Ovary (tissue), 9 donors: ENCODE results near the gene COL7A1. TPM values are rescaled to one million over a fixed set of nuclear protein-coding genes. Genes with fewer than 3 reads are reported as not detected.
A peak's percentile ranks its signal among the peaks of the same experiment; 100 is the strongest.
"Not testable (repeated sequence)": the region's sequence is repeated elsewhere in the genome, so short reads cannot be mapped to it uniquely, and the experiment has no call there.

Experiments used
- DNase-seq, 5 donors: peaks; one replicate each; pipeline ENCODE4 v3.0.0-alpha.2; 2019 to 2020
- H3K27ac ChIP-seq, 2 donors: fragments of 200-600 bp; one replicate each; pipeline versions ENCODE4 v1.5.1 to v1.8.0; 2019 to 2022
- H3K27me3 ChIP-seq: fragments of 200-600 bp; one replicate; pipeline ENCODE4 v1.8.0; 2022
- H3K36me3 ChIP-seq: fragments of 200-600 bp; sonication (generic); one replicate; pipeline ENCODE4 v1.5.1; 2019
- H3K4me1 ChIP-seq: one replicate; pipeline ENCODE4 v1.8.1; 2013; ENCODE audit warnings: mild to moderate bottlenecking, moderate library complexity; ENCODE audit not compliant: insufficient read depth
- H3K4me3 ChIP-seq: fragments of 200-600 bp; sonication (generic); one replicate; pipeline ENCODE4 v1.5.1; 2017
- H3K9me3 ChIP-seq, 2 donors: fragments of 200-600 bp in 1 of 2; sonication (generic) in 1 of 2; one replicate each; pipeline versions ENCODE4 v1.5.1 to v1.8.1; 2013 to 2019; ENCODE audit warnings: mild to moderate bottlenecking in 1 of 2, moderate library complexity in 1 of 2
- CTCF ChIP-seq, 3 donors: fragments of 450-650 bp in 2 of 3; fragments of 200-600 bp in 1 of 3; IDR thresholded peaks; one replicate each; pipeline versions ENCODE4 v1.5.1 to v1.8.0; 2016 to 2022; ENCODE audit warnings: antibody characterized with exemption in 3 of 3, mild to moderate bottlenecking in 1 of 3
- EP300 ChIP-seq: sonication (generic); formaldehyde crosslinking; IDR thresholded peaks from one replicate; pipeline ENCODE4 v1.6.1; 2017; ENCODE audit warnings: antibody characterized with exemption
- POLR2A ChIP-seq: fragments of 450-650 bp; IDR thresholded peaks from one replicate; pipeline ENCODE4 v1.6.1; 2017; ENCODE audit warnings: antibody characterized with exemption, mild to moderate bottlenecking, moderate library complexity
- WGBS, 3 donors: extraction: QIAGEN DNeasy Blood & Tissue Kit in 1 of 3; methylation state at CpG; one replicate each; pipeline versions ENCODE4 v1.1.5 to v1.1.7; 2013 to 2017; 5-methylcytosine and 5-hydroxymethylcytosine counted together
- intact Hi-C, 4 donors: fragments of 100-400 bp; cut with DNase I; formaldehyde crosslinking; loops; one replicate each; pipeline versions ENCODE4 v1.11.0 to v1.15.1; 2022 to 2023
- polyA plus RNA-seq, 2 donors: library from polyadenylated mRNA; stranded (reverse); fragments of 200-250 nt in 1 of 2; fragments of 350-450 nt in 1 of 2; fragmentation: Illumina TruSeq in 1 of 2; extraction: RNeasy Lipid Tissue Mini Kit (QIAGEN cat#74804) in 1 of 2; gene quantifications; one replicate each; pipeline ENCODE4 v1.2.3, GENCODE V29; 2013 to 2014
- total RNA-seq, 7 donors: library from RNA; depleted of rRNA in 2 of 7; stranded (reverse); fragments of >200 nt in 2 of 7; fragmentation: NEBNext Ultra II Directional in 3 of 7; extraction: Animal tissue kit (Norgen Biotek cat#: 25700) in 3 of 7; gene quantifications; one replicate each; pipeline versions ENCODE4 v1.1.0 to v1.2.4, GENCODE V29; 2016 to 2023
- donor health status: DM: no; HTN: no; CAD: no; lungs with moderate emphysema.
- donor health status: DM: no; HTN: no; CAD: no.
- donor health status: Bipolar disorder and iron deficiency.
- donor health status: DM: yes; HTN: yes; CAD: no.
- donor health status: DM: no; HTN: no; CAD: no.
- donor health status: DM: yes; HTN: yes; CAD: no.

Gene COL7A1
- total and polyA plus RNA-seq, 9 donors: 1.1 to 18.4 (median 8.3) TPM

GRCh38 chr3:48552111-48552951 is 42.8 kb downstream of the COL7A1 start:
- no peaks in the 10 kb centered on the region for H3K36me3 ChIP-seq
- 75 to 80% (median 75%) methylated on average over 14 of the region's 14 CpGs for WGBS, 3 donors

GRCh38 chr3:48551651-48552050 is 43.5 kb downstream of the COL7A1 start:
- not testable (repeated sequence) for DNase-seq, H3K4me3 ChIP-seq, H3K9me3 ChIP-seq, H3K4me1 ChIP-seq, H3K27me3 ChIP-seq, H3K27ac ChIP-seq, H3K36me3 ChIP-seq
- 91 to 95% (median 92%) methylated on average over 7 of the region's 7 CpGs for WGBS, 3 donors
- intact Hi-C loops: loop anchor here in 3 of 4 donors (2.0 to 10.0 kb wide), 6 partner anchors 87 to 279 kb away; no protein-coding TSS in a partner anchor

More at GRCh38 chr3:48552111-48552951, 42.8 kb downstream of the COL7A1 start:
- intact Hi-C loops: loop anchor here in 3 of 4 donors (2.0 to 10.0 kb wide), 6 partner anchors 88 to 280 kb away; no protein-coding TSS in a partner anchor
- Histone ChIP-seq H3K4me3 (no peak overlapping the region), H3K9me3 (no peaks in the 10 kb centered on the region), H3K27me3 (no peaks in the 10 kb centered on the region), H3K27ac (no peak overlapping the region), H3K4me1 (peaks cover 3% of the 10 kb centered on the region)
- TF ChIP-seq EP300: no peak
- DNase-seq: no peak

- Histone ChIP-seq H3K36me3 (no peaks in the 10 kb centered on the region), H3K4me3 (no peak overlapping the region), H3K9me3 (no peaks in the 10 kb centered on the region), H3K27me3 (no peaks in the 10 kb centered on the region), H3K27ac (no peak overlapping the region), H3K4me1 (no peaks in the 10 kb centered on the region)
- intact Hi-C loops: loop anchor here in 2 of 4 donors (2.0 to 5.0 kb wide), 3 partner anchors 42 to 87 kb away; no protein-coding TSS in a partner anchor
- DNase-seq: peak; percentile 75 to 89 (median 85)
- WGBS, 3 donors: 65 to 70% (median 67%) methylated on average over 10 of the region's 10 CpGs
- no peak for TF ChIP-seq EP300
- peak; percentile 78 to 94 (median 92) for TF ChIP-seq CTCF (IDR thresholded peaks at IDR 0.05)
- TF ChIP-seq POLR2A: peak; percentile 17
Observed at GRCh38 chr3:48548729-48549705, 46.1 kb downstream of the COL7A1 start.

- 65 to 67% (median 66%) methylated on average over 5 of the region's 5 CpGs for WGBS, 3 donors
- TF ChIP-seq EP300: no peak
- no peak for TF ChIP-seq CTCF (IDR thresholded peaks at IDR 0.05)
- H3K4me3 ChIP-seq: no peak overlapping the region
- H3K27me3 ChIP-seq: no peaks in the 10 kb centered on the region
- intact Hi-C loops: loop anchor here in 2 of 4 donors (2.0 to 5.0 kb wide), 3 partner anchors 41 to 86 kb away; no protein-coding TSS in a partner anchor
- H3K27ac ChIP-seq: no peak overlapping the region
- H3K36me3 ChIP-seq: no peaks in the 10 kb centered on the region
- DNase-seq: no peak
- H3K4me1 ChIP-seq: no peaks in the 10 kb centered on the region
- H3K9me3 ChIP-seq: no peaks in the 10 kb centered on the region
Observed at GRCh38 chr3:48548126-48548525, 47.0 kb downstream of the COL7A1 start.

GRCh38 chr3:48546203-48546829 is 48.8 kb downstream of the COL7A1 start:
- intact Hi-C loops: loop anchor here in 2 of 4 donors (5.0 kb wide), 2 partner anchors 39 to 84 kb away; no protein-coding TSS in a partner anchor

More at GRCh38 chr3:48546203-48546829, 48.8 kb downstream of the COL7A1 start:
- Histone ChIP-seq H3K4me1 (no peaks in the 10 kb centered on the region), H3K27me3 (no peaks in the 10 kb centered on the region), H3K4me3 (no peak overlapping the region), H3K36me3 (no peaks in the 10 kb centered on the region), H3K27ac (no peak overlapping the region), H3K9me3 (no peaks in the 10 kb centered on the region)
- no peak for DNase-seq
- 72 to 76% (median 75%) methylated on average over 4 of the region's 4 CpGs for WGBS, 3 donors
- TF ChIP-seq POLR2A (no peak), CTCF (IDR thresholded peaks at IDR 0.05) (no peak), EP300 (no peak)
